Heart left ventricle (tissue), 16 donors: ENCODE results near the gene DBH. TPM values are rescaled to one million over a fixed set of nuclear protein-coding genes. Genes with fewer than 3 reads are reported as not detected.

Experiments used
- ATAC-seq, 4 donors: fragments of 200-7000 bp; cut with Tn5 transposase; one replicate each; pipeline ENCODE4 v1.9.1; 2020 to 2022; ENCODE audit warnings: moderate library complexity in 4 of 4, mild to moderate bottlenecking in 3 of 4, moderate number of reproducible peaks in 1 of 4
- DNase-seq, 5 donors: peaks; one replicate each; pipeline ENCODE4 v3.0.0-alpha.2; 2020
- H3K27ac ChIP-seq, 12 donors: fragments of 200-600 bp; sonication (generic) in 4 of 12; one replicate each; pipeline versions ENCODE4 v1.5.0 to v1.8.0; 2016 to 2022; ENCODE audit warnings: mild to moderate bottlenecking in 2 of 12
- H3K27me3 ChIP-seq, 9 donors: fragments of 200-600 bp; sonication (generic) in 2 of 9; one replicate each; pipeline versions ENCODE4 v1.5.1 to v1.8.0; 2016 to 2022; ENCODE audit warnings: mild to moderate bottlenecking in 3 of 9
- H3K36me3 ChIP-seq, 9 donors: fragments of 200-600 bp; sonication (generic) in 2 of 9; one replicate each; pipeline versions ENCODE4 v1.5.0 to v1.8.0; 2018 to 2022; ENCODE audit warnings: mild to moderate bottlenecking in 2 of 9
- H3K4me1 ChIP-seq, 12 donors: fragments of 200-600 bp; sonication (generic) in 4 of 12; one replicate each; pipeline versions ENCODE4 v1.5.0 to v1.8.0; 2016 to 2022; ENCODE audit warnings: mild to moderate bottlenecking in 3 of 12
- H3K4me3 ChIP-seq, 12 donors: fragments of 200-600 bp; sonication (generic) in 4 of 12; one replicate each; pipeline versions ENCODE4 v1.5.0 to v1.8.0; 2017 to 2022; ENCODE audit warnings: mild to moderate bottlenecking in 9 of 12, moderate library complexity in 4 of 12
- H3K9me3 ChIP-seq, 12 donors: fragments of 200-600 bp; sonication (generic) in 4 of 12; one replicate each; pipeline versions ENCODE4 v1.5.0 to v1.8.0; 2016 to 2022; ENCODE audit warnings: mild to moderate bottlenecking in 1 of 12
- POLR2A ChIP-seq, 2 donors: fragments of 450-650 bp; IDR thresholded peaks; one replicate each; pipeline ENCODE4 v1.6.1; 2017; ENCODE audit warnings: antibody characterized with exemption in 2 of 2, mild to moderate bottlenecking in 2 of 2, moderate library complexity in 2 of 2
- WGBS, 4 donors: extraction: QIAGEN DNeasy Blood & Tissue Kit in 2 of 4; methylation state at CpG; one replicate each; pipeline versions ENCODE4 v1.1.5 to v1.1.7; 2013 to 2018; 5-methylcytosine and 5-hydroxymethylcytosine counted together
- intact Hi-C, 10 donors: fragments of 100-400 bp; cut with DNase I; formaldehyde crosslinking; loops; one replicate each; pipeline versions ENCODE4 v1.11.1 to v1.14.2; 2022
- polyA plus RNA-seq, 2 donors: library from polyadenylated mRNA; stranded (reverse); fragments of 200-250 nt; gene quantifications; one replicate each; pipeline ENCODE4 v1.2.3, GENCODE V29; 2013
- total RNA-seq, 9 donors: library from RNA; depleted of rRNA in 2 of 9; stranded (reverse); fragments of >200 nt in 2 of 9; fragmentation: NEBNext Ultra II Directional in 3 of 9; extraction: Animal tissue kit (Norgen Biotek cat#: 25700) in 3 of 9; gene quantifications; one replicate each; pipeline versions ENCODE4 v1.1.0 to v1.2.4, GENCODE V29; 2016 to 2023
- TF ChIP-seq, protein P1 (sequence below), 12 donors: fragments of 200-600 bp; sonication (generic) in 4 of 12; IDR thresholded peaks; one replicate each; pipeline versions ENCODE4 v1.5.0 to v1.8.0; 2018 to 2022; ENCODE audit warnings: antibody characterized with exemption in 12 of 12, mild to moderate bottlenecking in 5 of 12
- donor health status: ischemic (EF 13 %, LVEDD 7.1; RV severe dilation, severe dysfunction).
- donor health status: healthy with polysubstance abuse.
- donor health status: DM: no; HTN: yes; CAD: no.
- donor health status: DM: no; HTN: no; CAD: no.
- donor health status: ischemic (EF 25% LVEDD 6.9; RV normal size, moderate dysfunction).
- donor health status: ischemic (EF 25% LVEDD 5.7; RV mildly dilated, moderate dysfunction).
- donor health status: healthy.
- donor health status: DM: yes; HTN: yes; CAD: no.
- donor health status: ischemic (EF 35%, LVEDD 5.7; RV mildly dilated, moderate dysfunction).
- donor health status: nonischemic (EF 11% LVEDD 7.7; RV severe dilation, severe dysfunction).
- donor health status: DM: yes; HTN: yes; CAD: no.
- donor health status: PGD.
- donor health status: ischemic (EF 29% LVEDD 5.4; RV normal size, mild dysfunction).
- donor health status: nonischemic (EF 23%, LVEDD 6.1; RV moderate dilation, normal function).

The DBH gene
- total and polyA plus RNA-seq, 11 donors = 0.06 to 0.08 TPM; not detected in 9

- TF ChIP-seq, protein P1, sequence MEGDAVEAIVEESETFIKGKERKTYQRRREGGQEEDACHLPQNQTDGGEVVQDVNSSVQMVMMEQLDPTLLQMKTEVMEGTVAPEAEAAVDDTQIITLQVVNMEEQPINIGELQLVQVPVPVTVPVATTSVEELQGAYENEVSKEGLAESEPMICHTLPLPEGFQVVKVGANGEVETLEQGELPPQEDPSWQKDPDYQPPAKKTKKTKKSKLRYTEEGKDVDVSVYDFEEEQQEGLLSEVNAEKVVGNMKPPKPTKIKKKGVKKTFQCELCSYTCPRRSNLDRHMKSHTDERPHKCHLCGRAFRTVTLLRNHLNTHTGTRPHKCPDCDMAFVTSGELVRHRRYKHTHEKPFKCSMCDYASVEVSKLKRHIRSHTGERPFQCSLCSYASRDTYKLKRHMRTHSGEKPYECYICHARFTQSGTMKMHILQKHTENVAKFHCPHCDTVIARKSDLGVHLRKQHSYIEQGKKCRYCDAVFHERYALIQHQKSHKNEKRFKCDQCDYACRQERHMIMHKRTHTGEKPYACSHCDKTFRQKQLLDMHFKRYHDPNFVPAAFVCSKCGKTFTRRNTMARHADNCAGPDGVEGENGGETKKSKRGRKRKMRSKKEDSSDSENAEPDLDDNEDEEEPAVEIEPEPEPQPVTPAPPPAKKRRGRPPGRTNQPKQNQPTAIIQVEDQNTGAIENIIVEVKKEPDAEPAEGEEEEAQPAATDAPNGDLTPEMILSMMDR (IDR thresholded peaks at IDR 0.05) = no peak
- TF ChIP-seq POLR2A (IDR thresholded peaks at IDR 0.05) = no peak
- Histone ChIP-seq H3K27me3 (peaks cover 0 to 32% (median 19%) of the 10 kb centered on the region in 9 donors), H3K9me3 (no peaks in the 10 kb centered on the region), H3K4me1 (peaks cover 0 to 33% (median 20%) of the 10 kb centered on the region in 12 donors), H3K4me3 (no peak overlapping the region), H3K36me3 (no peaks in the 10 kb centered on the region), H3K27ac (peak overlapping the region in 10 of 12 donors; percentile 5 to 69 (median 56))
- WGBS, 4 donors = 55 to 72% (median 70%) methylated on average over 12 of the region's 12 CpGs
- DNase-seq (peak in 4 of 5 donors; percentile 18 to 46 (median 31)), ATAC-seq (peak in 2 of 4 donors; percentile 3 to 46)
- intact Hi-C loops = no loop called here
These were observed 70.3 kb downstream of the DBH start for GRCh38 chr9:133706307-133707050.

GRCh38 chr9:133707065-133707762 is 71.1 kb downstream of the DBH start:
- H3K27ac ChIP-seq = peak overlapping the region in 11 of 12 donors; percentile 5 to 69 (median 60)
- WGBS, 4 donors = 65 to 79% (median 69%) methylated on average over 17 of the region's 17 CpGs
- no peaks in the 10 kb centered on the region for H3K36me3 ChIP-seq
- no peaks in the 10 kb centered on the region for H3K9me3 ChIP-seq
- no peak for TF ChIP-seq POLR2A (IDR thresholded peaks at IDR 0.05)
- TF ChIP-seq, protein P1 (IDR thresholded peaks at IDR 0.05) = no peak
- H3K4me3 ChIP-seq = no peak overlapping the region
- H3K27me3 ChIP-seq = peaks cover 0 to 26% (median 13%) of the 10 kb centered on the region in 9 donors
- intact Hi-C loops = no loop called here
- peaks cover 0 to 36% (median 15%) of the 10 kb centered on the region in 12 donors for H3K4me1 ChIP-seq
- ATAC-seq = peak; percentile 40 to 69 (median 57)
- peak; percentile 53 to 75 (median 61) for DNase-seq

- Histone ChIP-seq H3K27me3 (peaks cover 0 to 26% (median 9%) of the 10 kb centered on the region in 9 donors), H3K36me3 (no peaks in the 10 kb centered on the region), H3K4me1 (peaks cover 0 to 31% (median 9%) of the 10 kb centered on the region in 12 donors), H3K27ac (peak overlapping the region in 8 of 12 donors; percentile 0 to 61 (median 52)), H3K4me3 (no peak overlapping the region), H3K9me3 (no peaks in the 10 kb centered on the region)
- ATAC-seq (no peak), DNase-seq (peak in 3 of 5 donors; percentile 4 to 37 (median 23))
- no peak for TF ChIP-seq POLR2A (IDR thresholded peaks at IDR 0.05)
- TF ChIP-seq, protein P1 (IDR thresholded peaks at IDR 0.05) = no peak
- intact Hi-C loops = no loop called here
- WGBS, 4 donors = 76 to 86% (median 83%) methylated on average over 11 to 15 of the region's 15 CpGs
These were observed 71.6 kb downstream of the DBH start for GRCh38 chr9:133707763-133708245.
